ENCODE data around the gene SWSAP1. TPM values are rescaled to one million over a fixed set of nuclear protein-coding genes. Genes with fewer than 3 reads are reported as not detected.
A peak's percentile ranks its signal among the peaks of the same experiment; 100 is the strongest.

Gene SWSAP1
- total RNA-seq, 6 donors from 2014 or later, result 0.89 to 13.6 (median 3.7) TPM

DNA sequence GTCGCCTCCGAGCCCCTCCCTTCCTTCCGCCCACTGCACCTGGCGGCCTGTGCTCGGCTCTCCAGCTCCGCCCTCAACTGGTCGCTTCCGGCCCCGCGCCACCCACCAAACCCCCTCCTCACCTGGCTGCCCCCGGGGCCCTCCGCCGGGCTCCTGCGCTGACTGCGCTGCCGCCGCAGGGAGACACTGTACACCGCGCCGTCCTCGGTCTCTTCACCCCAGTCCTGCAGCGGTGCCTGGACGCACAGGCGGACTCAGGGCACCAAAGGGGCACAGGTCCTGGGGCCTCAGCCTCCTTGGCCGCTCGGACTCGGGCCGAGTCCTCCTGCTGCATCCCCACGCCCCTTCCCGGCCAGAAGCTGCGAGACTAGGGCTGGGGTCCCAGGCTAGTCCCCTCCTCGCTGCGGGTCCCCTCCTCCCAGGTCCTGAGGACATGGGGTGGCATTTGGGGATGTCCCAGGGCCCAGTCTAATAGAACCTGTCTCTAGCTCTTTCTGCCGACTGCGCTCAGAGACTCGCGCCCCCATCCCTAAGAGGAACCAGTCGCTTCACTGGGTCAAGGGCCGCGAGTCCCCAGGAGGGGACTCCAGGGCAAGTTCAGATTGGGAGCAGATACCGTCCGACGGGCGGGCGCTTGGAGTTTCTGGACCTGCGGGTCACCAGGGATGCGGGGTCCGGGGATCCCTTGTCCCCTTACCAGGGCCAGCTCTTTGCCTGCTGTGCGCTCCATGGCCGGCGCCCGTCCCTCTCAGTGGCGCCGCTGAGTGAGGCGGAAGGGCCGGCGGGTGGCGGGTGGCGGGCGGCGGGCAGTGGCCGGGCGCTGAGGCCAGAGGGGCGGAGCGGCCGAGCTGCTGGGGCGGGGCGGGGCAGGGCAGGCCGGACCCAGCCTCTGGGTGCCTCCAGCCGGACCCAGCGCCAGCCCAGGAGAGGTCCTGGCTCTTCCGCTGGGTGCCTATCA is 44.4 kb downstream of the SWSAP1 start, which contains the start of gene RGL3:
RGL3 (minus strand) TSS at position 766 of the 958 bp plus-strand sequence; CDS start at position 730, 36 bp downstream.
- Histone ChIP-seq H3K4me1 (peaks cover 32 to 54% (median 48%) of the 10 kb centered on the region in 4 donors), H3K4me3 (peak within 1 kb of the TSS; percentile 59 to 67 (median 64)), H3K36me3 (no peaks in the 10 kb centered on the region), H3K27ac (peak within 1 kb of the TSS; percentile 56 to 85 (median 69)), H3K27me3 (peaks cover 0 to 17% (median 2%) of the 10 kb centered on the region in 4 donors), H3K9me3 (no peaks in the 10 kb centered on the region)
- 0 to 4% methylated on average over 4 to 12 of the region's 72 CpGs for WGBS, 2 donors
- peak in 1 of 4 donors; percentile 52 for TF ChIP-seq POLR2A (IDR thresholded peaks at IDR 0.05)
- TF ChIP-seq, protein P1, sequence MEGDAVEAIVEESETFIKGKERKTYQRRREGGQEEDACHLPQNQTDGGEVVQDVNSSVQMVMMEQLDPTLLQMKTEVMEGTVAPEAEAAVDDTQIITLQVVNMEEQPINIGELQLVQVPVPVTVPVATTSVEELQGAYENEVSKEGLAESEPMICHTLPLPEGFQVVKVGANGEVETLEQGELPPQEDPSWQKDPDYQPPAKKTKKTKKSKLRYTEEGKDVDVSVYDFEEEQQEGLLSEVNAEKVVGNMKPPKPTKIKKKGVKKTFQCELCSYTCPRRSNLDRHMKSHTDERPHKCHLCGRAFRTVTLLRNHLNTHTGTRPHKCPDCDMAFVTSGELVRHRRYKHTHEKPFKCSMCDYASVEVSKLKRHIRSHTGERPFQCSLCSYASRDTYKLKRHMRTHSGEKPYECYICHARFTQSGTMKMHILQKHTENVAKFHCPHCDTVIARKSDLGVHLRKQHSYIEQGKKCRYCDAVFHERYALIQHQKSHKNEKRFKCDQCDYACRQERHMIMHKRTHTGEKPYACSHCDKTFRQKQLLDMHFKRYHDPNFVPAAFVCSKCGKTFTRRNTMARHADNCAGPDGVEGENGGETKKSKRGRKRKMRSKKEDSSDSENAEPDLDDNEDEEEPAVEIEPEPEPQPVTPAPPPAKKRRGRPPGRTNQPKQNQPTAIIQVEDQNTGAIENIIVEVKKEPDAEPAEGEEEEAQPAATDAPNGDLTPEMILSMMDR (IDR thresholded peaks at IDR 0.05), result peak in 2 of 6 experiments; percentile 7 to 8
- TF ChIP-seq EP300 (IDR thresholded peaks at IDR 0.05), result no peak
- peak in 1 of 2 donors; percentile 43 for TF ChIP-seq POLR2AphosphoS5 (IDR thresholded peaks at IDR 0.05)
- DNase-seq (peak; percentile 73 to 91), ATAC-seq (ENCODE audit: low FRiP score in 2 of 2) (peak; percentile 55 to 74)

DNA sequence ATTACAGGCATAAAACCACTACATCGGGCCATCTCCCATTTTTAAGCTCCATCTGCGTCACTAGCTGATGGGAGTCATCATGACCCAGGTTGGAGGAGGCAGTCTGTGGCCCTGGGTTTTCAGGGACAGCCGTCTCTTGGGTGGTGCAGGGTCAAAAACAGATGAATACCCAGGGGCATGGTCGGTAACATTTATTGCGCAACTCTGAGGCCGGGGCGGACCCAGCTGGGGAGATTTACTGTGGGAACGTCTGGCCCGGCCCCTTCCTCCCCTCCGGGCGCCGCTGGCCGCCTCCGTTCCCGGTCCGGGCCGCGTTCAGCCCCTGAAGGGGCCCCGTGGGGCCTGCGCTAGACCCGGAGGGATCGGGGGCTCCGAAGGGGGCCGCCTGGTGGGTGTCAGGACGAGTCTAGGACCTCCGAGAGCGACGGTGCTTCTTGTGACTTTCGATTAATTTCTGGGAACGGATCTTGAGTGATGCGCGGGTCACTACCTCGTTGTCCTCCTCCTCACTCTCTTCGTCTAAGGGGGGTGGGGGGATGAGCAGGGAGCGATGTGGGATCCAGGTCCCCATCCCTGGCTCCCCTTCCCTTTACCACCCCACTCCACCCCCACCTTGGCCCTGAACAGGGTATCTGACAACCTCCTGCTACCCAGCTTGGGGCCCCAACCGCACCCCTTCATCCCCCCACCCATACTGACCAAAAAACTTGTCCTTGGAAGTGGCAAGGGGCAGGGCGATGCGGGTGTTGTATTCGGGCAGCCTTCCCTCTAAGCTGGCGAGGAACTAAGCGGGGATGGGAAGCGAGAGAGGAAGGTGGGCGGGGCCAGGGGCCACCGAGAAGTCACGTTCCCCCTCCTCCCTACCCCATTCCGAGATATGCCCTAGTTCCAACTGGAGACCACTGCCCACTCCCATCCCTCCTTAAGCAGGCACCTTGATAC is 46.2 kb downstream of the SWSAP1 start:
- peak; percentile 48 to 83 for DNase-seq
- Histone ChIP-seq H3K27me3 (peaks cover 0 to 17% (median 2%) of the 10 kb centered on the region in 4 donors), H3K9me3 (no peaks in the 10 kb centered on the region), H3K4me1 (peaks cover 32 to 57% (median 48%) of the 10 kb centered on the region in 4 donors), H3K27ac (peak overlapping the region in 2 of 4 donors; percentile 44 to 61), H3K36me3 (no peaks in the 10 kb centered on the region), H3K4me3 (peak overlapping the region in 3 of 4 donors; percentile 36 to 46 (median 42))
- 10 to 18% methylated on average over 19 to 28 of the region's 46 CpGs for WGBS, 2 donors
- peak in 1 of 2 donors; percentile 51 for ATAC-seq (ENCODE audit: low FRiP score in 2 of 2)
- TF ChIP-seq EP300 (IDR thresholded peaks at IDR 0.05) (no peak), POLR2A (IDR thresholded peaks at IDR 0.05) (peak in 1 of 4 donors; percentile 6), POLR2AphosphoS5 (IDR thresholded peaks at IDR 0.05) (peak in 1 of 2 donors; percentile 42)
- TF ChIP-seq, protein P1 (IDR thresholded peaks at IDR 0.05), result no peak

DNA sequence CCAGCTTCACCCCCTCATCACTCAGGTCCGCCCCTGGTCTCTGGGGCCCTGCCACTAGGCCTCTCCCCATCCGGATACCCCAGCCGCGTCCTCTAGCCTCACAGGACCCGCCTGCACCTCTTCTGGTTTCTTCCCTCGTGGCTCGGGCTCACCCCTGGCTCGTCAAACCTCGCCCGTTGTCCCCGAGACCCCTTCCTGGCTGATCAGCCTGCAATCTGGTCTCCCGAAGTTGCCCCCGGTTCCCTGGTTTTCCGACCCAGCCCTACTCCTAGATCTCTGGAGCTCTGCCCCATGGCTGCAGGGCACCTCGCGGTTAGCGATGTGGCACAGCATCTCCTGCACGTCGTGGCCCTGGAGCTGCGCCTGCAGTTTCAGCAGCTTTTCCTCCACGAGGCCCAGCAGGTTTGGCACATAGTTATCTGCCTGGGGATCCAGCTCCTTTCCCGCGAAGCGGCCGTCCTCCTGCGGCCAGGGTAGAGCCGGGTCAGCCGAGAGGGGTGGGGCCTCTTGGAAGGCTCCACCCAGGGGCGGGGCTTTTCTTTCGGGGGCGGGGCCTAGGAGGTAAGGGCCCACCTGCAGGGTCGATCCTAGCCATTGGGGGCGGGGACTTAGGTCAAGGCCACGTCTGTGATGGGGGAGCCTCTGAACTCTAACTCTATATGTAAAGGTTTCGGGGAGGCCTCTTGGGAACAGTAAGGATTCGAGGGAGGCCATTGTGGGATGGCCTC is 47.1 kb downstream of the SWSAP1 start:
- Histone ChIP-seq H3K27ac (peak overlapping the region; percentile 44 to 68 (median 62)), H3K4me3 (peak overlapping the region in 3 of 4 donors; percentile 36 to 46 (median 42)), H3K9me3 (no peaks in the 10 kb centered on the region), H3K4me1 (peaks cover 32 to 57% (median 48%) of the 10 kb centered on the region in 4 donors), H3K27me3 (peaks cover 0 to 17% (median 2%) of the 10 kb centered on the region in 4 donors), H3K36me3 (no peaks in the 10 kb centered on the region)
- peak; percentile 65 to 89 for DNase-seq
- peak; percentile 65 to 67 for ATAC-seq (ENCODE audit: low FRiP score in 2 of 2)
- TF ChIP-seq, protein P1 (IDR thresholded peaks at IDR 0.05), result no peak
- no peak for TF ChIP-seq EP300 (IDR thresholded peaks at IDR 0.05)
- no peak for TF ChIP-seq POLR2A (IDR thresholded peaks at IDR 0.05)
- no peak for TF ChIP-seq POLR2AphosphoS5 (IDR thresholded peaks at IDR 0.05)
- WGBS, 2 donors, result 17 to 19% methylated on average over 20 to 36 of the region's 36 CpGs

Data from upper lobe of left lung (tissue), 6 donors.